ENCODE results near the gene CRP. TPM values are rescaled to one million over a fixed set of nuclear protein-coding genes. Genes with fewer than 3 reads are reported as not detected.
"Not testable (repeated sequence)": the region's sequence is repeated elsewhere in the genome, so short reads cannot be mapped to it uniquely, and the experiment has no call there.

The CRP gene
- total RNA-seq, 3 donors from 2014 or later (not counting 1 experiment from before 2014, with no cell fraction given): not detected

DNA sequence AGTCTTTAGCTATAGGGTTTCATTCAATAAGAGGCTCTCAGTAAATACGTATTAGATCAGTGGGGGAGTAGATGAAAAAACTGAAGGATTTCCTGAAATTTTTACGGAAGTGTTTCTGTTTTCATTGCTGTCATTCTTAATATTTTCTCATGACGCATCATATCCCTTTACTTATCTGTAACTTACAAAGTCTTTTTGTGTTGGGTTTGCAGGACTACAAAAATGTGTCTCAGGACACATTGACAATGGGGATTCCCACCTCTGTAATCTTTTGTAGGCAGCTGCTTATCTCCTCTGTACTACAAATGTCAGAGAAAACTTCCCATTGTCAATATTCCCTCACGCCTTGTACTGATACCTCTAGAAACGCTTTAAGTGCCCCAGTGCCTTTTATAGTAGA, 35.5 kb downstream of the CRP start:
- no peak for DNase-seq
- ATAC-seq: no peak
- intact Hi-C loops (cut with micrococcal nuclease): no loop called here
- TF ChIP-seq, protein P1, sequence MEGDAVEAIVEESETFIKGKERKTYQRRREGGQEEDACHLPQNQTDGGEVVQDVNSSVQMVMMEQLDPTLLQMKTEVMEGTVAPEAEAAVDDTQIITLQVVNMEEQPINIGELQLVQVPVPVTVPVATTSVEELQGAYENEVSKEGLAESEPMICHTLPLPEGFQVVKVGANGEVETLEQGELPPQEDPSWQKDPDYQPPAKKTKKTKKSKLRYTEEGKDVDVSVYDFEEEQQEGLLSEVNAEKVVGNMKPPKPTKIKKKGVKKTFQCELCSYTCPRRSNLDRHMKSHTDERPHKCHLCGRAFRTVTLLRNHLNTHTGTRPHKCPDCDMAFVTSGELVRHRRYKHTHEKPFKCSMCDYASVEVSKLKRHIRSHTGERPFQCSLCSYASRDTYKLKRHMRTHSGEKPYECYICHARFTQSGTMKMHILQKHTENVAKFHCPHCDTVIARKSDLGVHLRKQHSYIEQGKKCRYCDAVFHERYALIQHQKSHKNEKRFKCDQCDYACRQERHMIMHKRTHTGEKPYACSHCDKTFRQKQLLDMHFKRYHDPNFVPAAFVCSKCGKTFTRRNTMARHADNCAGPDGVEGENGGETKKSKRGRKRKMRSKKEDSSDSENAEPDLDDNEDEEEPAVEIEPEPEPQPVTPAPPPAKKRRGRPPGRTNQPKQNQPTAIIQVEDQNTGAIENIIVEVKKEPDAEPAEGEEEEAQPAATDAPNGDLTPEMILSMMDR (IDR thresholded peaks at IDR 0.05): no peak
- Histone ChIP-seq H3K36me3 (ENCODE audit: control insufficient read depth, insufficient read depth, low read length) (no peaks in the 10 kb centered on the region), H3K4me1 (ENCODE audit: control insufficient read depth, insufficient read depth, low read length) (no peaks in the 10 kb centered on the region), H3K9me3 (ENCODE audit: control insufficient read depth, insufficient read depth, low read length) (no peaks in the 10 kb centered on the region), H3K27me3 (ENCODE audit: control insufficient read depth, insufficient read depth, low read length) (peaks cover 3% of the 10 kb centered on the region), H3K27ac (ENCODE audit: low read length) (no peak overlapping the region), H3K4me3 (ENCODE audit: low read length) (no peak overlapping the region)
- H3K9me3 Mint-ChIP-seq: no peaks in the 10 kb centered on the region
- no peaks in the 10 kb centered on the region for H3K36me3 Mint-ChIP-seq
- H3K4me3 Mint-ChIP-seq: no peak overlapping the region
- no peak overlapping the region for H3K27ac Mint-ChIP-seq
- WGBS (ENCODE audit: insufficient coverage): no CpG with 5 or more reads among the region's 5 CpGs
- peaks cover 9 to 29% of the 10 kb centered on the region in 2 donors for H3K27me3 Mint-ChIP-seq (ENCODE audit: low read depth in 2 of 2)
- H3K4me1 Mint-ChIP-seq: no peaks in the 10 kb centered on the region

DNA sequence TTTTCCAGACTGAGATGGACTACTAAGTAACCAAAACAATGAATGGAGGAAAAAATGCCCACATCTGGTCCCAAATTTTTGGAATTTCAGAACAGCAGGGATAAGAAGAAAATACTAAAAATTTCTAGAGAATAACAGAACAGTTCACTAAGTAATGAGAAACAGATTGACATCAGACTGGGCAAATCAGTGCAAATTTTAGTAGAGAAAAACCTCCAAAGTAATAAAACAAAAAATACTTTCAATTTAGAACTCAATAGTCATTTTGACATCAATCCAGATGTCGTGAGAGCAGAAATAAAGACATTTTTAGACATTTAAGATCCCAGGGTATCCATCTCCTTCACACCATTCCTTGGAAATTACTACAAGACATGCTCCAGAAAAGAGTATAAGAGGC, 39.3 kb downstream of the CRP start:
- peaks cover 3% of the 10 kb centered on the region for H3K27me3 ChIP-seq (ENCODE audit: control insufficient read depth, insufficient read depth, low read length)
- no peak overlapping the region for H3K27ac Mint-ChIP-seq
- H3K9me3 ChIP-seq (ENCODE audit: control insufficient read depth, insufficient read depth, low read length): no peaks in the 10 kb centered on the region
- H3K27me3 Mint-ChIP-seq (ENCODE audit: low read depth in 2 of 2): peaks cover 10 to 31% of the 10 kb centered on the region in 2 donors
- H3K36me3 ChIP-seq (ENCODE audit: control insufficient read depth, insufficient read depth, low read length): no peaks in the 10 kb centered on the region
- no peak for ATAC-seq
- 55% methylated on average over 1 of the region's 1 CpG for WGBS (ENCODE audit: insufficient coverage)
- DNase-seq: no peak
- H3K27ac ChIP-seq (ENCODE audit: low read length): no peak overlapping the region
- TF ChIP-seq, protein P1 (IDR thresholded peaks at IDR 0.05): no peak
- no peaks in the 10 kb centered on the region for H3K4me1 Mint-ChIP-seq
- intact Hi-C loops (cut with micrococcal nuclease): no loop called here
- H3K4me3 Mint-ChIP-seq: no peak overlapping the region
- no peak overlapping the region for H3K4me3 ChIP-seq (ENCODE audit: low read length)
- H3K4me1 ChIP-seq (ENCODE audit: control insufficient read depth, insufficient read depth, low read length): no peaks in the 10 kb centered on the region
- H3K9me3 Mint-ChIP-seq: no peaks in the 10 kb centered on the region
- no peaks in the 10 kb centered on the region for H3K36me3 Mint-ChIP-seq

DNA sequence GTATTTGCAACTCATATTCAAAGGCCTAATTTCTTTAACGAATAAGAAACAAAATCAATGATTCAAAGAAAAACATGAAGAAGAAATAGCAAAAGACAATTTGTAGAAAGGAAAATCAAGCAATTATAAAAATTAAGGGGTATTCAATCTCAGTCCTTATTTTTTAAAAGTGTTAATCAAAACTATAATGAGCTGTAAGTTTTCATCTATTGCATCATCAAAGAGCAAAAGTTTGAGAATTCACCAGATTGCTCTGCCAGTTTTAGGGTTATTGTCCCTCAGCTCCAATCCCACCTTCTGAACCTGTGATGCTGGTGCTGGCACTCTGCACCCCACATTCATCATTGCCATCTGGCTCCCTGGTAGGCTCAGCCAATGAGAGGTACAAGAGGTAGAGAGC, 42.0 kb downstream of the CRP start:
- H3K27ac ChIP-seq (ENCODE audit: low read length): not testable (repeated sequence)
- peaks cover 10 to 31% of the 10 kb centered on the region in 2 donors for H3K27me3 Mint-ChIP-seq (ENCODE audit: low read depth in 2 of 2)

DNA sequence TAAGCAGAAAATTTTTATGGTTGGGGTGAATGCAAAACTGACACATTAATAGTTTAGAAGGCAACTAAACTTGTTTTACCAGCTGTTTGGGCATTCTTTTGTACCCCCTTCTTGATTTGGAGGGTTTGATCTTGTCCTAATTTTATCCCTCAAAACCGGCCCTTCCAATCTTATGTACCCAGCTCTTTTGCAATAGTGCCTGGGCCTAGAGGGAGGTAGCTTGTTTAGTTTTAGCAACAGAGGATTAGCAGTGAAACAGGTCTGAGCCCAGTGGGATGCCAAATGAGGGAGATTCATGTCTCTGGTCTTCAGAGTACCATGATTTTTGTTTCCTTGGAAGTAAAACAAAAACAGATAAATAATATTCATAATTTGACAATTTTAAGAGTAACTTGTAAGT, 45.1 kb downstream of the CRP start:
- Mint-ChIP-seq H3K27ac (no peak overlapping the region), H3K4me1 (no peaks in the 10 kb centered on the region), H3K36me3 (peaks cover 4% of the 10 kb centered on the region), H3K4me3 (no peak overlapping the region), H3K27me3 (ENCODE audit: low read depth in 2 of 2) (peaks cover 10 to 26% of the 10 kb centered on the region in 2 donors), H3K9me3 (no peaks in the 10 kb centered on the region)
- WGBS (ENCODE audit: insufficient coverage): 100% methylated on average over 1 of the region's 1 CpG
- Histone ChIP-seq H3K9me3 (ENCODE audit: control insufficient read depth, insufficient read depth, low read length) (peaks cover 3% of the 10 kb centered on the region), H3K4me1 (ENCODE audit: control insufficient read depth, insufficient read depth, low read length) (no peaks in the 10 kb centered on the region), H3K4me3 (ENCODE audit: low read length) (no peak overlapping the region), H3K27ac (ENCODE audit: low read length) (no peak overlapping the region), H3K27me3 (ENCODE audit: control insufficient read depth, insufficient read depth, low read length) (peaks cover 4% of the 10 kb centered on the region), H3K36me3 (ENCODE audit: control insufficient read depth, insufficient read depth, low read length) (no peaks in the 10 kb centered on the region)
- intact Hi-C loops (cut with micrococcal nuclease): no loop called here
- TF ChIP-seq, protein P1 (IDR thresholded peaks at IDR 0.05): no peak
- DNase-seq (no peak), ATAC-seq (no peak)

More for the DNA sequence above, 42.0 kb downstream of the CRP start:
- H3K27ac Mint-ChIP-seq; H3K36me3 Mint-ChIP-seq; H3K4me1 ChIP-seq (ENCODE audit: control insufficient read depth, insufficient read depth, low read length); ATAC-seq; H3K4me3 ChIP-seq (ENCODE audit: low read length); H3K4me3 Mint-ChIP-seq; DNase-seq; intact Hi-C loops (cut with micrococcal nuclease); H3K9me3 Mint-ChIP-seq; H3K4me1 Mint-ChIP-seq; H3K9me3 ChIP-seq (ENCODE audit: control insufficient read depth, insufficient read depth, low read length); H3K27me3 ChIP-seq (ENCODE audit: control insufficient read depth, insufficient read depth, low read length); H3K36me3 ChIP-seq (ENCODE audit: control insufficient read depth, insufficient read depth, low read length): not testable (repeated sequence)
- WGBS (ENCODE audit: insufficient coverage): no CpG with 5 or more reads among the region's 1 CpG

Data from natural killer cell (primary cell).